ENCODE results near the gene CFAP73. TPM values are rescaled to one million over a fixed set of nuclear protein-coding genes. Genes with fewer than 3 reads are reported as not detected.

The CFAP73 gene
- total RNA-seq = not detected in 2 replicates

DNA sequence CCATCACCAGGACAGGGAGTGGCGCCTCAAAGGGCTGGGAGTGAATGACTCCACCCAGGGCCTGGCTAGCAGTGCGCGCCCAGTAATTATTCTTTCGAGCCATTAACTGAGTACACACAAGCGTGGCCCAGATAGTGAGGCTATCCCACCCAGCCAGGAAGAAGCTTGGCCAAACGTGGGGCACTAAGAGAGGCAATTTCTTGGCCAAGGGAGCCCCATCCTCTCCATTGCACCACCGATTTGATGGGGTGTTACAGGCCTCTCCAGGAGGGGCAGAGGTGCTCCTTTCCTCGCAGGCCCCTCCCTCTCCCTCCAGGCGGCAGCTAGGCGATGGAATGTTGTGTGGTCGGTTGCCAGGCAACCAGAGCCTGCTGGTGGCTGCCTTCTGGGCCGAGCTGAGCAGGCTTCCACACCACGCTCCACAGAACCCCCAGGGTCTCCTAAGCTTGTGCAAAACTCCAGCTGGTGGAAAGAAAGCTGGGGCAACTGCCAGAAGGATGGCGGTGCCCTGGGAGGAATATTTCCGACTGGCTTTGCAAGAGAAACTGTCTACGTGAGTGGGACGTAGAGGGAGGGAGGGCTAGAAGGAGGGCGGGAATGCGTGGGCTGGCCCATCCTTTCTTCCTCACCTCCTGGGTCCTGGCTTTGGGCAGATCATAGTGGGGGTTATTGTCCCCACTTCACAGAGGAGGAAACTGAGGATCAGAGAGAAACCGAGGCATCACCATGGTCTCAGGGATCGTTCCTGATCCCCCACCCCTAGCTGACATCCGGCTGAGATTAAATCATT is at the start of gene CFAP73:
TSS of gene CFAP73 (plus strand) at position 364 of the 790 bp plus-strand sequence. CDS start at position 498, 134 bp downstream.

DNA sequence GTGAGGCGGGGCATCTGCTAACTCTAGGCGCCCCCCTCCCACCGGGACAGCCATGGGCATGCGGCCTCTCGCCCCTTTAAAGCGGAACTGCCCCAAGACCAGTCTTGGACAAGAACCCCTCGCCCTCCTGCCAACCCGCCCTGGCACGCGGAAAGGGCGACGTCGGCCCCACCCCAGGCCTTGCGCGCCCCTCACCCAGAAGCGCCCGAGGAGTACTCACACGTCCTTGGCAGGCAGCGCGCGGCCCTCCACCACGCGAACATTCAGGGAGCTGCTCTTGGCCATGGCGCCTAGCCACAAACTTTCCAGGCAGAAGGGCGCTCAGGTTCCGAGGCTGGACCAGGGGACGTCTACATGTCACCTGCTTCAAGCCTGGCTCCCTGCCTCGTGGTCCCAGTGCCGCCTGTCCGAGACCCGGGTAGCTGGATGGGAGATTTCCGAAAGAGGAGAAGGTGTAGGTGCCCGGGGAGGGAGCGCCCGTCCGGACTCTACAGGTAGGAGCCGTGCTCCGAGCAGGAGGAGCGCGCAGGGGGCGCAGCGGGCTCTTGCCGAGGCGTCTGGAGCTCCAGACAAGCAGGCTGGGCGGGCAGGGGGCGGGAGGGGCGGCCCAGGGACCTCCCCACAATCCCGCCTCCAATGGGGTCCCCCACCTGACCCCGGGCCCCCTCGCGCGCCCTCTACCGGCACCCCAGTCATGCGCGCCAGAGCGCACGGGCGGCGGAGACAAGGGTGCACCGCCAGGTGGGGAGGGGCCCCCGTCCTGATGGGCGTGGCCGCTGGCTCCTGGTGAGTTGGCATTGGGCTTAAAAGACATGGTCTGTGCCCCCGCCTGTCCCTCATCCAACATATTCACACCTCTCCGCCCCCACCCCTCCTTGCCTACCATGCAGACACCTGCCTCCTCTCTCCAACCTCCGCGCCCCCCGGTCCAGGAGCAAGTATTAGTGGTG is 14.1 kb upstream of the CFAP73 start, which contains the start of gene RASAL1:
TSS of gene RASAL1 (minus strand) at position 584 of the 950 bp plus-strand sequence. CDS start at position 285, 299 bp downstream.

DNA sequence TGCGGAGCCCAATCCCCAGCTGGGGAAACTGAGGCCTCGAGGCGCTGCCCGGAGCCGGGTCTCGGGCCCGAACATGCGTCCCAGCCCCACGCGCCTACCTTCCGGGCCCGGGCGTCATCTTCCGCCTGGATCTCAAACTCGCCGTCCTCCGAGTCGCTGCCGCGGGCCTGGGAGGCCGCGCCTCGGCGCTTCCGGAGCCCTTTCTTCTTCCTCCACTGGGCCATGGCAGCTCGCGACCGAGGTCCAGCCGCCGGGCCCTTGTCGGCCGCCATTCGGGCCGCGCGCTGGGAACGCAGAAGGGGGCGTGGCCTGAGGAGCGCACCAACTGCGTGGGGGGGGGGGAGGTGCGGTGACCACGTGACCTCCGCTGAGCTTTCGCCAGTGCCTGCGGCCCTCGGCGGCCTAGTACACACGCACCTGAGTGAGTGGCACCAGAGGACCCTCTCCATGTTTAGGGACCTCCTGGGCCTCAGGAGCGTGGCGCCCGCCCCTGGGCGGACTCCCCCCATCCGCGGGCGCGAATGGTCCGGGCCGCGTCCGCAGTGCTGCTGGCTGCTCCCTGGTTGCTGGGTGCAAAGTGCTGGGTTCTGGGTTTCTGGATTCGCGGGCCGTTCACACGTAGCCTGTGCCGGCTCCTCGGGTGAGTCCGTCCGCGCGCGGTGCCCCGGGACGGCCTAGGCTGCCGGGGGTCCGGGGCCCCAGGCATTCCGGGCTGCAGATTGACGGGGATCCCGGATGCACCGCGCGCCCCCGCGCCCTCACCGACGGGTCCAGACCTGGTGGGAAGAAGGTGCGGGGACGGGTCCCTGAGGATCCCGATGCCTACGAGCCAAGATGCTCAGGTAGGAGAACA is 35.9 kb downstream of the CFAP73 start, which contains the start of the genes DDX54 and RITA1:
TSS of gene DDX54 (minus strand) at position 299 of the 853 bp plus-strand sequence. CDS start at position 272, 27 bp downstream.
TSS of gene RITA1 (plus strand) at position 542 of the 853 bp plus-strand sequence. CDS start 1,026 bp downstream, outside the sequence.

Other genes with a start within 250 kb of the CFAP73 start
- 7.1 and 31.3 TPM in 2 replicates for gene OAS1, start 242.8 kb upstream of the CFAP73 start, total RNA-seq
- gene OAS3, start 211.2 kb upstream of the CFAP73 start, total RNA-seq = 15.1 and 18.8 TPM in 2 replicates
- 16.5 and 19.6 TPM in 2 replicates for gene OAS2, start 171.2 kb upstream of the CFAP73 start, total RNA-seq
- 0.16 and 1.2 TPM in 2 replicates for gene DTX1, start 93.0 kb upstream of the CFAP73 start, total RNA-seq
- not detected in 2 replicates for gene RASAL1, start 14.0 kb upstream of the CFAP73 start, total RNA-seq
- gene DDX54, start 35.8 kb downstream of the CFAP73 start, total RNA-seq = 36.3 and 41.4 TPM in 2 replicates
- gene RITA1, start 36.0 kb downstream of the CFAP73 start, total RNA-seq = 12.8 and 15.0 TPM in 2 replicates
- gene TPCN1, start 71.7 kb downstream of the CFAP73 start, total RNA-seq = 4.9 and 11.8 TPM in 2 replicates
- gene SLC8B1, start 185.4 kb downstream of the CFAP73 start, total RNA-seq = 14.2 and 19.2 TPM in 2 replicates
- 16.8 and 28.0 TPM in 2 replicates for gene PLBD2, start 208.9 kb downstream of the CFAP73 start, total RNA-seq